GM18502 (cell line): ENCODE measurements around the gene ACTL7B.

ENCODE experiments used
- ATAC-seq: cut with Tn5 transposase; IDR thresholded peaks from one replicate; pipeline ENCODE4 v1.9.1; 2021; ENCODE audit warnings: mild to moderate bottlenecking; ENCODE audit not compliant: unreplicated experiment, poor library complexity

Gene ACTL7B

DNA sequence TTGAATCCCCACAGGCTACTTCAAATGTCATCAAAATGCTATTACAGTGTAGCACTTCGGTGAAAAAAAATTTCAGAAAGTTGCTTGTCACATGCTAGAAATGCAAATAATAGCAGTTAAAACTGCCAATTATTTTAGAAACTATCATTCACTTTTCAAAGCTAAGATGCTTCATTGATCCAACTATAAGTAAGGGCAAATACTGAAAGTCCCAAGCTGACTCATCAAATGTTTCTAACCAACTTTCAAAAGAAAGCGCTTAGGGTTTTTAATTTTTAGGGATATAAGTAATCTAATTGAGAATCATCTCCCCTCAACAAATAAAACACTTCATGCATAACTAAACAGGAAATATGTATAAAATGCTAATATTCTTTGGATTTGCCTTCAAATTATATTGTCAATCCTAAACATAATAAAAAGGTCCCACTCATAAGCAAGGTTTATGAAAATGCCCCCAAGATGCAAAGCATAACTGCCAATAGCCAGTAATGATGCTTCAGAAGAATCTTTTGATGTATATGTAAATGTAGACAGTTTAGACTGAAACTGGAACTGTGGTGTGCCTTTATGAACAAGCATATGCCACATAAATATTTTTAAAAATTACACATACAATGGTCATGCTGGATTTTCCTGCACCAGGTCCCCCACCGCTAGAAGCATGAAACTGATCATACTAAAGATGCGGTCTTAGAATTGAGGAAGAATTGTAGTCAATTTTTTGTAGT lies 18.4 kb upstream of the ACTL7B start:
- no peak for ATAC-seq

DNA sequence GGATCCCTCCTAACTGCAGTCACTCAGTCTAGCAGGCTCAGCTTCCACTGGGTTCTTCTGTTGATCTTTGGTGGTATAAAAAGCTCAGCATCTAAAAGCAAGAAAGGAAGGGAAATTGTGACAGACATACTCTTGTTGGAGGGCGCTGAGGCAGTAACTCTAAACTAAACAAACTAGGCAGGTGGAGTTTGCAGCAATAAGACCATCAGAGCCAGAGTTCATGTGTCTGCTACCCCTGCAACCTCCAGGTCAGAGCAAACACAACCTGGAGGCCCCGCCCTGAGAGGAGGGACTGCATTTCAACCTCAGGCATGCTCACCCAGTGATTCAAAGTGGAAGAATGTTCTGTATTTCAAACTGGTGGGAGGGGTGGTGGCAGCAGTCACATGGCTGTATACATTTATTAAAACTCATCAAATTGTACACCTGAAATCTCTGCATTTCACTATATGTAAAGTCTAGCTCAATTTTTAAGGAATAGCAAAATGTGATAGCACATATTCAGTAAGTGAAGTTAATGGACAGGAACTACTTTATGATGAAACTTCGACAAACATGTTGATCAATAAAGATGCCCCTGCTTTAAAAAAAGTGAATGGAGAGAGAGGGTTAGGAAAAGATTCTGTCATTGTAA lies 13.4 kb upstream of the ACTL7B start:
- ATAC-seq: no peak

DNA sequence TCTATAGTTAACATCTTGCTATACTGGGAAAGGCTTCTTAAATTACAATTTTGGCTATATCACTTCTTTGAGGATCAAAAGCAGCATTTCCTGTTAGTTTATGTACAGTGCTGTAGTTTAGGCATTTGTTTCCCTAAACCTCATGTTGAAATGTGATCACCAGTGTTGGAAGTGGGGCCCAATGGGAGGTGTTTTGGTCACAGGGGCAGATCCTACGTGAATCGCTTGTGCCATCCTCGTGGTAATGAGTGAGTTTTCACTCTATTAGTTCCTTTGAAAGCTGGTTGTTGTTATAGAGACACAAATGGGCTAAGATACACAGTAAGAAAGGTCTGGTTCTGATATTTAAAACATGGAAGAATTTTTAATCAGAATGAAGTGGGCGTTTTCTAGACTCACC lies 12.0 kb upstream of the ACTL7B start:
- ATAC-seq: no peak

DNA sequence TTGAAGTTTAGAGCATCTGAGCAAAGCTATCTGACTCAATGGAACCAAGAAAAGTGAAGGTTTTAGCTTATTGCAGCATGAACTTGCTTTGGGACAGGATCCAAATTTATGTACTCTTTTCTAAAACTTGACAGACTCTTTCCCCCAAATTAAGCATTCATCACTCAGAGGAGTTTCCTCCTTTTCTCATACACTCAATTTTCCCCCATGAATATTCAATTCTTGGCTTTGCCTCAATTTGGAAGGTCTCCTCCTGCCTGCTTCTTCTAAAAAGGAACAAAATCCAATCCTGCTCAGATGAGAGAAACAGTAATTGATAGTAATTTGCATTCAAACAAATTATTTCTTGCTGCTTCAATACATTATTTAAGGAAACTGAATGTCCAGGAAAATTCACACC lies 11.3 kb upstream of the ACTL7B start:
- no peak for ATAC-seq

DNA sequence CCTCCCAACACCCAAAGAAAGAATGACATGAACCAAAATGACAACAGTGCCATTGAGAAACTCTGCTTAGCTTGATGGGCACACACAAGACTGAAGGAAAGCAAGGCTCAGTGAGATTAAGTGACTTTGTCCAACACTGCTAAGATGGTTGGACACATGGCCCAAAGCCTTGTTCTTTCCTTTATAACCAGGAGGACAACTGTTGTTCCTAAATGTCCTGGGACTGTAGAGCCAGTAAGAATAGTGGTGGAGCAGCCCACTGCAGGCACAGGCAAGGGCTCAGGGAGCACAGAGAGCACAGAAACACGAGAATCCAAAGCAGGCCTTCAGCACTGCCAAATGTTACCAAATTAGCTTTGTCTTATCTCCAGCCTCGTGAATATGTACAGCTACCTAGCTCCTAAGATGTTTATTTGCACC lies 10.2 kb upstream of the ACTL7B start:
- ATAC-seq: no peak

DNA sequence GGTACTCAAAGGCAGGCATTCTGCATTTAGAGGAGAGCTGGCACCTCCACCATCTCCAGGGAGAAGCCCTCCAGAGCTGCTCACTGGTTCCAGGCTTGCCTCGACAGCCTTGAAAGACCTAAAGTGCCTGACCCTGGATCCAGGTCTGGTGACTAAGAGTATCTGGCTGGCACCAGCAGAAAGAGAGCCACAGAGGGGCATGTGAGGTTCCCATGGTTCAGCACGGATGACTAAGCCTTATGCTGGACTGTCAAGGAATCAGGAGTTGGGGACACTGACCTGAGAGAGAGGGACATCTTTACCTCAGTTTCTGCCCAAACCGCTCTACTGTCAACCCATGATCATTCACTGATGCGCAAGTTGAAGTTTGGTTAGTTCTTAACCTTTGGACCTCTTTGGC lies 9.3 kb upstream of the ACTL7B start:
- ATAC-seq: no peak

DNA sequence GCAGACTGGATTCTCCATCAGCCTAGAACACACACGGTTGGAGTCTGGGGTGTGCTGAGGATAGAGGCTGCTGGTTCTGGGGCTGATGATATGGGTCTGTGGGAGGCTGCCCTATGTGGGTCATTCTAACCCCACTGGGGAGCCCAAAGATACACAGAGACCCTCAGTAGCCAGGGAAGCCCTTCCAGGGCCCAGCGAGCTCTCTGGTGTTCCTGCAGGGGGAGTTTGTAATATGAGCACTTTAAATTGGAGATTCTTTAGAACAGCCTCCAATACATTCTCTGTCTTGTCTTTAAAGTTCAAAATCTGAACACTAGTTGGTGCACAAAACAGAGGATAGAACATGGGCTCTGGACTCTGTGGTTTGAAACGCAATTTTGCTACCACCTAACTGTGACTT lies 8.7 kb upstream of the ACTL7B start:
- no peak for ATAC-seq

DNA sequence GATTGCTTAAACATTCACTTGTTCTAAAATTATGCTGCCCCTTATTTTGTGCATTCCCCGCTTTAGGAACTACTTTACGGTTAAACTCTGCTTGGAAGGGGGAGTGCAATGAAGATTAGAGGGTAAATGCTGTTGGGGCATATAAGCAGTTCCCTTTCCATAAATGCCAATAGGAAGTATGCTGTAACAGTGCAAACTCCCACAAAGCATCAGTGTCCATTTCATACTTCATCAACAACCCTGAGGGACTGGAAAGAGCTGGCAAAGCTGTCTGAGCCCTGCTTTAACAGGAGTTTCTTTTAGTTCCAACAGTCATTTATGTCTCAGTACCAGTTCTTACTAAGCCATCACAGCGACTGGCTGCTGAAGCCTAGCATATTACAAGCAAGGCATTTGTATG lies 8.1 kb upstream of the ACTL7B start:
- ATAC-seq: no peak

DNA sequence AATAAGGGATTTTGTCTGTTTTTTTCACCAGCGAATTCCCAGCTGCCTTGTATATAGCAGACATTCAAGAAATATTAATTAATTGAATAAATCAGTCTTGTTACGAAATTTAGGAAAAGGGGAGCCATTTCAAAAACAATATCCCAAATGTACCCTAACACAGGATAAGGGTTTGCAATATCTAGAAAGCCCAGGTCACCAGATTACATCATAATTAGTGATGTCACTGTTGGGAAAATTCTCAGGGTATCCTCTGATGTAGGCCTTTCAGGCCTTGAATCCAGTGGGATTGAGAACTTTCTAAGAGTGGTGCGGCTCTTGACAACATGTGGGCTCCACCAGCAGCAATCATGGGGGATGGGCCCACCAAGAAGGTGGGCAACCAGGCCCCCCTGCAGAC lies 6.2 kb upstream of the ACTL7B start, which contains the start of gene ACTL7A:
Gene ACTL7A (plus strand): TSS at position 270 of the 400 bp plus-strand sequence. CDS start 57 bp downstream, at position 327.
- ATAC-seq: no peak

DNA sequence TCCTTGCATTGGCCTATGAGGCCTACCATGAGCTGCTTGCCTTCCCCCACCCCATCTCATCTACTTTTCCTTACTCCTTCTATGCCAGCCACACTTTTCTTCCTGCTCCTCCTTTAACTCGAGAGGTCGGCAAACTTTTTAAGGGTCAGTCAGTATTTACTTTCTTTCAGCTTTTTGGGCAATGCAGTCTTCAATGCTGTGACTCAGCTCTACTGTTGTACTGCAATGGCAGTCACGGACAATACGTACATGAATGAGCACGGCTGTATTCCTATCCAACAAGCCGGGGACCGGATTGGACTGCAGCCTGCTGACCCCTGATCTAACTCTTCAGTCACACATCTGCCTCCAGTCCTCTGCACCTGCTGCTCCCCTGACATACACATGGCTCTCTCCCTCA lies 5.7 kb upstream of the ACTL7B start:
- ATAC-seq: no peak

DNA sequence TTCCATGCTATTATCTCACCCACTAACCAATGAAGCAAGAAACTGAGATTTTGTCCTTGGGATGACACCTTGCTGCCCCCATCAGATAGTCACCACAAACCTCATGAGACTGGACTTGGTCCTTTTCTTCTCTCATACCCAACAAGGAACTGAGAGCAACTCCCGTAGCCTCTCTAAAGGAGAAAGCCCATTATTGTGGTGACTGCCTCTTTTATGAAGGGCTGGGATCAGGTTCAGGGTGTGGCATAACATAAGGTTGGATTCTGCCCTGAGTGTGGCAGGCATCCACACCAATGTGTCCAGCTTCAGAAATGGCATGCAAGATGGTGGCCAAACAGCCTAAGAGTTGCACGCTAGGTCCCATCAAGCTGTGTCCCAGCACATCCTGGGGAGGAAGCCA lies 5.0 kb upstream of the ACTL7B start:
- no peak for ATAC-seq

DNA sequence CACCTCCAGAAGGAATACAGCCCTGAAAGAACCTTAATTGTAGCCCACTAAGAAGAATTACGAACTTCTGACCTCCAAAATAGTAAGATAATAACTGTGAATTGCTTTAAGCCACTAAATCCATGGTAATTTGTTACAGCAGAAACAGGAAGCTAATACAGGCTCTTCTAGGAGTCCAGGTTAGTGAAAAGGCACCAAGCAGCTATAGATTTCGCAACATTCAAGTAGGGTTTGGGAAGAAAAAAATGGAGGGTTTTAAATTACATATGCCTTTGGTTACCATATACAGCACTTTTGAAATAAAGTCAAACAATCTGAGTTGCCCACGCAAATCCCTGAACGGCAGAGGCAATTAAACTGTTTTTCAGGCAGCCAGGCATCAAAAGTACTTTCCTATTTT lies 4.6 kb upstream of the ACTL7B start:
- no peak for ATAC-seq

DNA sequence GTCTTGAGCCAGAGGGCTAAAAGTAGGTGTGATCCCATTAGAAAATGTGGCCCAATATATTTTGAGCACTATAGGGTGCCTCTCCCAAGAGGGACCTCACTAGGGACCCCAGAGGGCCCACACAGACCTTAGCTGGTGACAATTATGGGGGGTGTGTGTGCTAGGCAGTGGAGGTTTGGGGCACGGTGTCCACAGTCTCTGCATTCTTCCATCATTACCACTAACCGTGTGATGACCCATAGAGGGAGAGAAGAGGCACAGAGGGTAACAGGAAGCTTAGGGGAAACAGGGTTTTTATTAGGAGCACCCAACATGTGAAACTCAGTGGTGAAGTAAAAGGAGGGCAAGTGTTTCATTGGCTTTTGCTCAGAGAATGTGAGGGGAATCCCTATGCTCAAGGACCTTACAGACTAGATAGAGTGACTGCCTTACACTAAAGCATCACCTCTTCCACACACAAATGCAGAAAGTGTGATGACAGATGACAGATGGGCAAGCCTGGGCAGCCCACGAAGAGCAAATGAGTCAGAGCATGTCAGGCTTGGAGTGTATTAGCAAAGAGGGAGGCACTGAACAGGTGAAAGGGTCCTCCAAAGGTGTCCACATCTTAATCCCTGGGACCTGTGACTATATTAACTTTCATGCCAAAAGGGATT lies 3.8 kb upstream of the ACTL7B start:
- ATAC-seq: peak; percentile 71

DNA sequence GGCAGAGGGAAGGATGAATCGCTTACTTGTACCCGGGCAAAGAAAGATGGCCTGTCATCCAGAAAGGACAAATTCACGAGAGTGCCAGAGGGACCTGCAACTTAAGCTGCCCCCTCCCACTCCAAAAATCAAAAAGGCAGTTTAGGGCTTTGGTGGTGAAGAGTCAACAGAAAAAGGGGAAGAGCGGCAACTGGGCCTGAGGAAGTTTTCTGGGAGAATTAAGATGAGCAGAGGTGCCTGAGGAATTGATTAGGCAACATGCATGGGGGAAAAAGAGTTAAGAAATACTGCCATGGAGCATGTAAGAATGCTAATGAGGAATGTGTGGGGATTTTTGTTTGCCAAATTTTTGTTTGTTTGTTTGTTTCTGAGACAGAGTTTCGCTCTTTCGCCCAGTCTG lies 1.8 kb upstream of the ACTL7B start:
- ATAC-seq: no peak

DNA sequence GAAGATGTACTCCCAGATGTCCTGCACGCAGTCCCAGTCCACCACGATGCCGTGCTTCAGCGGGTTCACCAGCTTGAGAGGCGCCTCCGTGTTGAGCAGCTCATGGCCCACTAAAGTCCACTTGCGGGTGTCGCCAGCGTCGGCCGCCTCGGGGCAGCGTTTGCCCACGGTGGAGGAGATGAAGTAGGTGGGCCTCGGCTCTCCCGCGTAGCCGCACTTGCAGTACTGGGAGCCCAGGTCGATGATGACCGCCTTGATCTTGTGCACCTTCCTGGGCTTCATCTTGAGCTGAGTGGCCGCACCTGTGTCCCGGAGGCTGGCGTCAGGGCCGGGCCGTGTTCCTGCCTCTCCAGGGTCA lies 278 bp downstream of the ACTL7B start:
- no peak for ATAC-seq

DNA sequence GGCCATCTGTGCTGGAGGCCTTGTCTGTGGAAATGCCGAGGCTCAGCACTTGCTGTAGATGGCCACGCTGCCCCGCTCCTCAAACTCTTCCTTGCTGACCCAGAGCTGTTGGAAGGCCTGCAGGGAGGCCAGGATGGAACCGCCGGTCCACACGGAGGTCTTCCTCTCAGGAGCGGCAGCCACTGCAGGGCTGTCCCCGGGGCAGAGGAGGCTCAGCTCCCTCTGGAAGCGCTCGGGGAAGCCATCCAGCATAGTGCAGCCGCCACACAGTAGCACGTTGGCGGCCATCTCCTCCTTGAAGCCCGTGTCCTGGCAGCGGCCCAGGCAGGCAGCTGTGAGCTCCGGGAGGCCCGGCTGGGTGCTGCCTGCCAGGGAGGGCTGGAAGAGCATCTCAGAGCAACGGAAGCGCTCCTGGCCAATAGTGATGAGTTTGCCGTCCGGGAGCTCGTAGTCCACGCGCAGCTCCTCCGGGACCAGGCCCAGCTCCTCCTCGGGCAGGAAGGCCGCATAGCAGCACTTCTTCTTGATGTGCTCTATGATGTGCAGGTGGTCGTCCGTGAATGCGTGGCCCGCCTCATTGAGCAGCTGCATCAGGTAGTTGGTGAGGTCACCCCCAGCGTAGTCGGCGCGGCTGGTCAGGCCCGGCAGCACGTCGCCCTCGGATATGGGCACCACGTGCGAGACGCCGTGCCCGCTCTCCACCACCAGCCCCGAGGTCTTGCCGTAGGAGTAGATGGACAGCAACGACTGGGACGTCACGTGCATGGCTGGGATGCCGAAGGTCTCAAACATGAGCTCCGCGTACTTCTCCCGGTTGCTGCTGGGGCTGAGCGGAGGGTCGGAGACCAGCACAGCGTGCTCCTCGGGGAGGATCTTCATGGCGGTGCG lies 901 bp downstream of the ACTL7B start:
- no peak for ATAC-seq

DNA sequence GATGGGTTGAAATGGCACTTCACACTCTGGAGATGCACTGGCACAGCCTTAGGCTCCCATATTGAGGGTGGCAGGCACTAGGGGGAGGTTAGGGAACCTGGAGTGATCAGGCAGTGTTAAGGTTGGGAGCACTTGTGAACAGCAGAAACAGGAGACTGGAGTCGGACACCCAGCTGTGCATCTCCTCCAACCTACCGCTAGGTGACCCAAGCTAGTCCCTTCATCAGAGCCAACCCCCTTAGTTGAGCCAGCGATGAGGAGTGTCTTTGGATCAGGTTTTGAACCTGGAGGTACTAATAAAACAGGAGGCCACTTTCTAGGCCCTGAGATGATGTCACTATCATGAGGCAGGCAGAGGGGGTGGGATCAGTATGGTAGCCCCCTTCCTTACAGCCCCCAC lies 1.7 kb downstream of the ACTL7B start:
- no peak for ATAC-seq

DNA sequence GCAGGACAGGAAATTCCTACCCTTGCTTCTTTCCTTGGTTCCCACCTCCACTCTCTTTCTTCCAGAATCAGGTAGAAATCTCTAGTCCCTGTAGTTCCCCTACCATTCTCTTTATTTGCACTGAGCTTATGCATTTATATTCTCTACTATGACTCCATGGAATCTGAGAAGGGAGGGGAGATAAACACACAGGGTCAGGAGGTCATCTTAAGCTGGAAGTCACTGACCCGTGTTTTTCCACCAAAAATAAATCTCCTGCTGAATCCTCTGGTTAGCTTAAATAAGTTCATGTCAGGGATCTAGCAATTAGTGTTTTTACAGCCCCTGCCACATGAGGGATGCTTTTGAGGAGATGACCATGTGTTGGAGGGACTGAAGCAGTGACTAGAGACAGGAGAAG lies 3.7 kb downstream of the ACTL7B start:
- no peak for ATAC-seq

DNA sequence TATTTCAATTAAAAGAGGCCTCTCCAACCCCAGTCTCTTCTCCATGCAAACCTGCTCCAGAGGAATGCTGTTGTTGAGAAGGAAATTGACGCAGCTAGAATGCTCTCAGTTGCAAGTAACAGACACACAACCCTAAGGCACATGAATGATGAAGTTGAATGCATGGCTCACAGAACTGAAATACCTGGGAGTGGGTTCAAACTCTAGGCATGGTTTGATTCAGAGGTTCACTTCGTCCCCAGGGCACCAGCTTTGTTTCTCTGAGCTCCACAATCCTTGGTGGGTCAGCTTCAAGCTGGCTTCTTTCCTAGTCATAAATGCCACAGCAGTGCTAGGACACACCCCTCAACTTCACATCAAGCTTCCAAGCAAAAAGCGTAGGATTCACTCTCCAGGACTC lies 4.6 kb downstream of the ACTL7B start:
- no peak for ATAC-seq

DNA sequence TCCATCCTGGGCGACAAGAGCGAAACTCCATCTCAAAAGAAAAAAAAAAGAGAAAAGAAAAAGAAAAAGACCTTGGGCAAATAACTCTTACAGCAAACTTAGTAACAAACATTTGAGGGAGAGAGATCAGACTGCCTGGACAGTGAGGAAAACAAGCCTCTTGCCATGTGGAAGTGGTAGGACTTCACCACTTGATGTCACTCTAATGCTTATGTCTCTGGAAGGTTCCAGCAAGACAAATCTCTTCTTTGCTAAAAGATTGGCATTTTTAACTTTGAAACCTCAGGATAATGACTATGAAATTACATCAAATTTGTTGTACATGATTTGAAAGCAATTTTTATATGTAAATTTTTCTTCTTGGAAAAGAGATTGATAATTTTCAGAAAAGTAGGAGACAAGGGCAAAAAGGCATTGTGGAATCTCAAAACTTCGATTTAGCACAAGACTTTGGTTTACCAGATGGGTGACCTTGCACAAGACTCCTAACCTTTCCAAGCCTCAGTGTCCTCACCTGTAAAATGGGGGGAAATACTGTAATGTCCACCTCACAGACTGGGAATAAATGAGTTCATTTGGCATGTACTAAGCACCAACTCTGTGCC lies 5.4 kb downstream of the ACTL7B start:
- no peak for ATAC-seq
